PC-9 (cell line): Measurements from ENCODE around the gene NEDD8. TPM values are rescaled to one million over a fixed set of nuclear protein-coding genes. Genes with fewer than 3 reads are reported as not detected.

Source experiments
- BruUV-seq: library from RNA; stranded (reverse); fragments of 400-500 nt; replicated peaks from 2 replicates; lab custom pipeline; 2021; lab: Mats Ljungman, UMichigan
- CTCF ChIA-PET: fragments of 300-600 bp; sonication (Branson Sonifier 250); formaldehyde crosslinking; loops from one replicate; lab custom pipeline; 2022; ENCODE audit warnings: antibody characterized with exemption; lab: Charles Lee
- POLR2A ChIA-PET: fragments of 300-600 bp; sonication (Branson Sonifier 250); formaldehyde crosslinking; loops from one replicate; lab custom pipeline; 2022; ENCODE audit warnings: antibody characterized with exemption; ENCODE audit not compliant: unreplicated experiment; lab: Charles Lee
- DNase-seq, 2 experiments: peaks; one replicate each; pipeline versions ENCODE4 v3.0.0 to v3.0.0-alpha.2; 2015 to 2022; ENCODE audit warnings: mixed read lengths in 1 of 2
- H2AFZ ChIP-seq: fragments of 200-600 bp; sonication (generic); 2 replicates; pipeline ENCODE4 v1.8.1; 2017; ENCODE audit warnings: antibody characterized with exemption
- H3F3A ChIP-seq: fragments of 200-600 bp; sonication (generic); 2 replicates; pipeline ENCODE4 v1.8.1; 2017; ENCODE audit warnings: antibody characterized with exemption, mild to moderate bottlenecking, low read depth; ENCODE audit not compliant: insufficient read depth
- H3K27ac ChIP-seq: fragments of 200-600 bp; sonication (generic); 2 replicates; pipeline ENCODE4 v1.6.1; 2016; ENCODE audit warnings: mixed run types
- H3K27me3 ChIP-seq: fragments of 200-600 bp; sonication (generic); 2 replicates; pipeline ENCODE4 v1.6.1; 2016; ENCODE audit warnings: low read depth, mixed run types; ENCODE audit not compliant: insufficient read depth
- H3K36me3 ChIP-seq: fragments of 200-600 bp; sonication (generic); 2 replicates; pipeline ENCODE4 v1.6.1; 2016; ENCODE audit warnings: low read depth, mixed run types
- H3K4me1 ChIP-seq: fragments of 200-600 bp; sonication (generic); replicated peaks from 2 replicates; pipeline ENCODE4 v1.6.1; 2016; ENCODE audit warnings: mixed run types; ENCODE audit not compliant: insufficient read depth
- H3K4me2 ChIP-seq: fragments of 200-600 bp; sonication (generic); 2 replicates; pipeline ENCODE4 v1.6.1; 2017; ENCODE audit warnings: mixed run types
- H3K4me3 ChIP-seq: fragments of 200-600 bp; sonication (generic); 2 replicates; pipeline ENCODE4 v1.6.1; 2016; ENCODE audit warnings: mixed run types
- H3K79me2 ChIP-seq: fragments of 200-600 bp; sonication (generic); 2 replicates; pipeline ENCODE4 v1.6.1; 2017; ENCODE audit warnings: low read depth, mixed run types
- H3K9me2 ChIP-seq: fragments of 200-600 bp; sonication (generic); 2 replicates; pipeline ENCODE4 v1.8.1; 2017; ENCODE audit warnings: mild to moderate bottlenecking; ENCODE audit not compliant: insufficient read depth
- H3K9me3 ChIP-seq: fragments of 200-600 bp; sonication (generic); 2 replicates; pipeline ENCODE4 v1.8.1; 2016; ENCODE audit warnings: low read depth; ENCODE audit not compliant: insufficient read depth
- H4K20me1 ChIP-seq: fragments of 200-600 bp; sonication (generic); 2 replicates; pipeline ENCODE4 v1.8.1; 2017; ENCODE audit not compliant: insufficient read depth
- EZH2 ChIP-seq: fragments of 200-600 bp; sonication (generic); IDR thresholded peaks from 2 replicates; pipeline ENCODE4 v1.8.0; 2017; ENCODE audit warnings: antibody characterized with exemption, low read depth
- intact Hi-C: fragments of 100-400 bp; cut with micrococcal nuclease; formaldehyde crosslinking; loops from one replicate; pipeline ENCODE4 v1.10.0; 2022; ENCODE audit not compliant: unreplicated experiment
- total RNA-seq: library from RNA; stranded (reverse); gene quantifications from 2 replicates; pipeline ENCODE4 v1.2.3, GENCODE V29; 2021
- TF ChIP-seq, protein P1 (sequence below): fragments of 200-600 bp; sonication (generic); conservative IDR thresholded peaks from 2 replicates; pipeline ENCODE4 v1.6.1; 2017; ENCODE audit warnings: mixed run types, antibody characterized with exemption, mild to moderate bottlenecking, moderate library complexity

Gene NEDD8
- total RNA-seq, 1 experiment from 2014 or later, result 179 TPM

- peak overlapping the region; percentile 91 for H2AFZ ChIP-seq
- CTCF ChIA-PET, result no interaction called here
- no peak for DNase-seq
Measured at GRCh38 chr14:24196071-24197055, 35.8 kb downstream of the NEDD8 start.

GRCh38 chr14:24195186-24196070 is 36.7 kb downstream of the NEDD8 start, which contains the start of gene TM9SF1:
Gene TM9SF1, minus strand, starts transcription at chr14:24195441. Its CDS starts 422 bp downstream, at chr14:24195019.
- peak within 1 kb of the TSS; percentile 91 for H2AFZ ChIP-seq
- no peaks in the 10 kb centered on the region for H3K9me2 ChIP-seq
- no peaks in the 10 kb centered on the region for H3K27me3 ChIP-seq
- intact Hi-C loops, result loop anchor here (2.0 kb wide), 1 partner anchor 17 kb away; the partner anchor contains the start of gene CHMP4A
- TF ChIP-seq, protein P1, sequence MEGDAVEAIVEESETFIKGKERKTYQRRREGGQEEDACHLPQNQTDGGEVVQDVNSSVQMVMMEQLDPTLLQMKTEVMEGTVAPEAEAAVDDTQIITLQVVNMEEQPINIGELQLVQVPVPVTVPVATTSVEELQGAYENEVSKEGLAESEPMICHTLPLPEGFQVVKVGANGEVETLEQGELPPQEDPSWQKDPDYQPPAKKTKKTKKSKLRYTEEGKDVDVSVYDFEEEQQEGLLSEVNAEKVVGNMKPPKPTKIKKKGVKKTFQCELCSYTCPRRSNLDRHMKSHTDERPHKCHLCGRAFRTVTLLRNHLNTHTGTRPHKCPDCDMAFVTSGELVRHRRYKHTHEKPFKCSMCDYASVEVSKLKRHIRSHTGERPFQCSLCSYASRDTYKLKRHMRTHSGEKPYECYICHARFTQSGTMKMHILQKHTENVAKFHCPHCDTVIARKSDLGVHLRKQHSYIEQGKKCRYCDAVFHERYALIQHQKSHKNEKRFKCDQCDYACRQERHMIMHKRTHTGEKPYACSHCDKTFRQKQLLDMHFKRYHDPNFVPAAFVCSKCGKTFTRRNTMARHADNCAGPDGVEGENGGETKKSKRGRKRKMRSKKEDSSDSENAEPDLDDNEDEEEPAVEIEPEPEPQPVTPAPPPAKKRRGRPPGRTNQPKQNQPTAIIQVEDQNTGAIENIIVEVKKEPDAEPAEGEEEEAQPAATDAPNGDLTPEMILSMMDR, result no peak
- TF ChIP-seq EZH2, result no peak
- ChIA-PET CTCF (no interaction called here), POLR2A (interaction anchor here (0.6 to 1.2 kb wide), 3 partner anchors 17 to 58 kb away, joined by 3 to 10 read pairs (median 5); partner anchors contain the start of gene CHMP4A)
- H3K4me1 ChIP-seq, result 0 out of 2 replicates have a peak, but pooled peaks cover 7% of the 10 kb centered on the region
- peaks cover 8% of the 10 kb centered on the region; the same call in 1 of the 2 replicates for H3F3A ChIP-seq
- peak; percentile 49 to 72 for DNase-seq
- no TSS peak for BruUV-seq
- H3K4me2 ChIP-seq, result peak within 1 kb of the TSS; percentile 71
- no peaks in the 10 kb centered on the region for H4K20me1 ChIP-seq
- peaks cover 35% of the 10 kb centered on the region for H3K79me2 ChIP-seq
- H3K4me3 ChIP-seq, result peak within 1 kb of the TSS; percentile 71
- no peaks in the 10 kb centered on the region for H3K9me3 ChIP-seq
- no peaks in the 10 kb centered on the region for H3K36me3 ChIP-seq
- H3K27ac ChIP-seq, result peak within 1 kb of the TSS; percentile 80

More at GRCh38 chr14:24196071-24197055, 35.8 kb downstream of the NEDD8 start:
- H3K27ac ChIP-seq, result peak overlapping the region; percentile 80
- H3K4me1 ChIP-seq, result 0 out of 2 replicates have a peak, but pooled peaks cover 7% of the 10 kb centered on the region
- peak overlapping the region; percentile 71 for H3K4me3 ChIP-seq
- H3K79me2 ChIP-seq, result peaks cover 35% of the 10 kb centered on the region
- H3K9me3 ChIP-seq, result no peaks in the 10 kb centered on the region; the same call in 1 of the 2 replicates
- peaks cover 8% of the 10 kb centered on the region; the same call in 1 of the 2 replicates for H3F3A ChIP-seq
- no peaks in the 10 kb centered on the region for H3K36me3 ChIP-seq
- TSS peak; percentile 64 for BruUV-seq
- intact Hi-C loops, result no loop called here
- H3K9me2 ChIP-seq, result no peaks in the 10 kb centered on the region
- H3K27me3 ChIP-seq, result no peaks in the 10 kb centered on the region
- H3K4me2 ChIP-seq, result peak overlapping the region; percentile 71
- TF ChIP-seq EZH2, result no peak
- TF ChIP-seq, protein P1, result no peak
- POLR2A ChIA-PET, result no interaction called here
- H4K20me1 ChIP-seq, result no peaks in the 10 kb centered on the region
